Hematopoietic multipotent progenitor cell treated with erythropoietin and hydrocortisone succinate and interleukin-3 and kit ligand, for 8 days (in vitro differentiated cells): ENCODE results near the gene ZHX3.
"Not testable (repeated sequence)": the region's sequence is repeated elsewhere in the genome, so short reads cannot be mapped to it uniquely, and the experiment has no call there.

ENCODE experiments used
- DNase-seq: peaks from one replicate; pipeline ENCODE4 v3.0.0-alpha.2; 2015

The ZHX3 gene

GRCh38 chr20:41145317-41145716, 172.2 kb downstream of the ZHX3 start:
- no peak for DNase-seq

- no peak for DNase-seq
Measured at GRCh38 chr20:41143354-41143753, 174.2 kb downstream of the ZHX3 start.

GRCh38 chr20:41142919-41143318, 174.6 kb downstream of the ZHX3 start:
- peak; percentile 29 for DNase-seq

- DNase-seq: no peak
Measured at GRCh38 chr20:41142245-41142644, 175.3 kb downstream of the ZHX3 start.

GRCh38 chr20:41141153-41141815, 176.2 kb downstream of the ZHX3 start:
- no peak for DNase-seq

GRCh38 chr20:41140226-41141133, 177.1 kb downstream of the ZHX3 start:
- no peak for DNase-seq

- no peak for DNase-seq
Measured at GRCh38 chr20:41139227-41140093, 178.1 kb downstream of the ZHX3 start.

- DNase-seq: no peak
Measured at GRCh38 chr20:41138475-41139226, 178.9 kb downstream of the ZHX3 start.

GRCh38 chr20:41137614-41138474, 179.7 kb downstream of the ZHX3 start:
- DNase-seq: peak; percentile 60

- DNase-seq: peak; percentile 74
Measured at GRCh38 chr20:41136680-41137613, 180.6 kb downstream of the ZHX3 start, which contains the start of gene PLCG1. Gene PLCG1, plus strand, starts transcription at chr20:41137543. Its CDS starts 99 bp downstream, at chr20:41137642.

- no peak for DNase-seq
Measured at GRCh38 chr20:41135888-41136679, 181.4 kb downstream of the ZHX3 start.

GRCh38 chr20:41135187-41135887, 182.2 kb downstream of the ZHX3 start:
- peak; percentile 55 for DNase-seq

- DNase-seq: no peak
Measured at GRCh38 chr20:41134362-41135186, 183.0 kb downstream of the ZHX3 start.

GRCh38 chr20:41133709-41134361, 183.7 kb downstream of the ZHX3 start:
- no peak for DNase-seq

- DNase-seq: not testable (repeated sequence)
Measured at GRCh38 chr20:41132388-41132775, 185.1 kb downstream of the ZHX3 start.

GRCh38 chr20:41131594-41132387, 185.7 kb downstream of the ZHX3 start:
- DNase-seq: no peak
